Panc1 (cell line): Measurements from ENCODE around the gene DAD1. TPM values are rescaled to one million over a fixed set of nuclear protein-coding genes. Genes with fewer than 3 reads are reported as not detected.

Experiments used
- ATAC-seq: fragments of 200-7000 bp; cut with Tn5 transposase; 2 replicates; pipeline ENCODE4 v1.9.1; 2020; ENCODE audit warnings: mild to moderate bottlenecking, moderate library complexity
- BruUV-seq: library from RNA; stranded (reverse); fragments of 400-500 nt; replicated peaks from 2 replicates; lab custom pipeline; 2021; lab: Mats Ljungman, UMichigan
- CTCF ChIA-PET: fragments of 300-600 bp; sonication (Branson Sonifier 250); formaldehyde crosslinking; loops from one replicate; lab custom pipeline; 2022; ENCODE audit warnings: antibody characterized with exemption; lab: Charles Lee
- POLR2A ChIA-PET: fragments of 300-600 bp; sonication (Branson Sonifier 250); formaldehyde crosslinking; loops from one replicate; lab custom pipeline; 2022; ENCODE audit warnings: antibody characterized with exemption; lab: Charles Lee
- DNase-seq: peaks from one replicate; pipeline ENCODE4 v3.0.0-alpha.2; 2010; ENCODE audit warnings: low read depth, low spot score
- H3K27ac ChIP-seq: 2 replicates; pipeline ENCODE4 v1.5.1; 2011; ENCODE audit warnings: mild to moderate bottlenecking, low read length, inconsistent platforms
- H3K27me3 ChIP-seq: fragments of 200-500 bp; sonication (Bioruptor generic); 2 replicates; pipeline ENCODE4 v1.6.0; 2014; ENCODE audit warnings: low read length, inconsistent platforms; ENCODE audit not compliant: control insufficient read depth, insufficient read depth
- H3K36me3 ChIP-seq: fragments of 200-500 bp; sonication (Bioruptor generic); 2 replicates; pipeline ENCODE4 v1.5.1; 2014; ENCODE audit warnings: inconsistent platforms, mild to moderate bottlenecking, low read length, moderate library complexity; ENCODE audit not compliant: control insufficient read depth, insufficient read depth
- H3K4me1 ChIP-seq: 2 replicates; pipeline ENCODE4 v1.5.1; 2011; ENCODE audit warnings: inconsistent platforms, mild to moderate bottlenecking, low read length, moderate library complexity; ENCODE audit not compliant: control insufficient read depth, insufficient read depth
- H3K4me3 ChIP-seq, 2 experiments: 2 replicates each; pipeline ENCODE4 v1.5.1; 2011 to 2012; ENCODE audit warnings: low read depth in 2 of 2, low read length in 2 of 2, mild to moderate bottlenecking in 2 of 2, inconsistent platforms in 1 of 2, moderate library complexity in 1 of 2
- H3K9me3 ChIP-seq: fragments of 200-500 bp; sonication (Bioruptor generic); 2 replicates; pipeline ENCODE4 v1.5.1; 2014; ENCODE audit warnings: low read depth, mild to moderate bottlenecking, inconsistent platforms, low read length, moderate library complexity; ENCODE audit not compliant: control insufficient read depth, insufficient read depth
- CTCF ChIP-seq: fragments of 450-650 bp; IDR thresholded peaks from 2 replicates; pipeline ENCODE4 v1.5.1; 2017; ENCODE audit warnings: mild to moderate bottlenecking
- POLR2AphosphoS5 ChIP-seq: IDR thresholded peaks from 2 replicates; pipeline ENCODE4 v1.6.1; 2012; ENCODE audit warnings: mild to moderate bottlenecking, low read depth, low read length, moderate library complexity
- REST ChIP-seq, 2 experiments: IDR thresholded peaks; 2 replicates each; pipeline ENCODE4 v1.6.1; 2011 to 2012; ENCODE audit warnings: low read depth in 2 of 2, control low read depth in 1 of 2, low read length in 1 of 2, mild to moderate bottlenecking in 1 of 2, moderate library complexity in 1 of 2; ENCODE audit not compliant: insufficient read depth in 1 of 2
- SIN3A ChIP-seq: IDR thresholded peaks from 2 replicates; pipeline ENCODE4 v1.6.1; 2012; ENCODE audit warnings: low read depth, mild to moderate bottlenecking, low read length, moderate library complexity, borderline replicate concordance; ENCODE audit not compliant: insufficient read depth
- TCF7L2 ChIP-seq: IDR thresholded peaks from 2 replicates; pipeline ENCODE4 v1.6.1; 2011; ENCODE audit warnings: mild to moderate bottlenecking, low read depth, low read length, inconsistent platforms
- in situ Hi-C: cut with HindIII; loops from 2 replicates; pipeline ENCODE4 v1.10.0; 2016; ENCODE audit warnings: low sequenced_read_pairs, low pct_unique_long_range_greater_than_20kb
- intact Hi-C: fragments of 100-400 bp; cut with micrococcal nuclease; formaldehyde crosslinking; loops from one replicate; pipeline ENCODE4 v1.10.0; 2022; ENCODE audit not compliant: unreplicated experiment
- total RNA-seq: library from RNA; stranded (reverse); gene quantifications from one replicate; pipeline ENCODE4 v1.2.1, GENCODE V29; 2021; ENCODE audit not compliant: unreplicated experiment

The DAD1 gene
- total RNA-seq, 1 experiment from 2014 or later = 163 TPM

GRCh38 chr14:22542360-22542759 lies 46.7 kb downstream of the DAD1 start:
- ATAC-seq (no peak), DNase-seq (no peak)
- Histone ChIP-seq H3K9me3 (no peaks in the 10 kb centered on the region), H3K36me3 (no peaks in the 10 kb centered on the region), H3K4me3 (no peak overlapping the region), H3K27me3 (no peaks in the 10 kb centered on the region), H3K4me1 (no peaks in the 10 kb centered on the region), H3K27ac (no peak overlapping the region)
- TF ChIP-seq SIN3A (no peak), POLR2AphosphoS5 (no peak), CTCF (no peak), REST (IDR thresholded peaks at IDR 0.05; ENCODE audit: insufficient read depth in 1 of 2, low read depth in 2 of 2, low read length in 1 of 2) (no peak), TCF7L2 (no peak)
- intact Hi-C loops (no loop called here), in situ Hi-C loops (no loop called here)
- ChIA-PET CTCF (no interaction called here), POLR2A (no interaction called here)
- BruUV-seq = no TSS peak

GRCh38 chr14:22541721-22542120 lies 47.3 kb downstream of the DAD1 start:
- Histone ChIP-seq H3K27ac (no peak overlapping the region), H3K9me3 (no peaks in the 10 kb centered on the region), H3K36me3 (no peaks in the 10 kb centered on the region), H3K4me3 (no peak overlapping the region), H3K4me1 (no peaks in the 10 kb centered on the region), H3K27me3 (no peaks in the 10 kb centered on the region)
- POLR2A ChIA-PET = no interaction called here
- CTCF ChIA-PET = no interaction called here
- DNase-seq (no peak), ATAC-seq (no peak)
- in situ Hi-C loops = no loop called here
- TF ChIP-seq REST (IDR thresholded peaks at IDR 0.05; ENCODE audit: insufficient read depth in 1 of 2, low read depth in 2 of 2, low read length in 1 of 2) (no peak), POLR2AphosphoS5 (no peak), CTCF (no peak), SIN3A (no peak), TCF7L2 (no peak)
- intact Hi-C loops = no loop called here
- BruUV-seq = no TSS peak
